ENCODE data around the gene MYL2.

Gene MYL2

GRCh38 chr12:110888256-110888991 is 32.0 kb downstream of the MYL2 start:
- DNase-seq = no peak

- DNase-seq = no peak
Observed at GRCh38 chr12:110885152-110885840, 35.1 kb downstream of the MYL2 start.

GRCh38 chr12:110883251-110883650 is 37.1 kb downstream of the MYL2 start:
- no peak for DNase-seq

- no peak for DNase-seq
Observed at GRCh38 chr12:110880651-110881050, 39.7 kb downstream of the MYL2 start.

- no peak for DNase-seq
Observed at GRCh38 chr12:110874781-110875180, 45.6 kb downstream of the MYL2 start.

GRCh38 chr12:110874351-110874750 is 46.0 kb downstream of the MYL2 start:
- DNase-seq = no peak

- DNase-seq = no peak
Observed at GRCh38 chr12:110872100-110872499, 48.3 kb downstream of the MYL2 start.

GRCh38 chr12:110869803-110870202 is 50.6 kb downstream of the MYL2 start:
- no peak for DNase-seq

- DNase-seq = no peak
Observed at GRCh38 chr12:110869026-110869425, 51.4 kb downstream of the MYL2 start.

- no peak for DNase-seq
Observed at GRCh38 chr12:110865521-110865920, 54.9 kb downstream of the MYL2 start.

- no peak for DNase-seq
Observed at GRCh38 chr12:110863161-110863560, 57.2 kb downstream of the MYL2 start.

GRCh38 chr12:110862329-110862728 is 58.0 kb downstream of the MYL2 start:
- no peak for DNase-seq

- DNase-seq = no peak
Observed at GRCh38 chr12:110861729-110862128, 58.6 kb downstream of the MYL2 start.
